Measurements from ENCODE around the gene RPH3AL. TPM values are rescaled to one million over a fixed set of nuclear protein-coding genes. Genes with fewer than 3 reads are reported as not detected.
A peak's percentile ranks its signal among the peaks of the same experiment; 100 is the strongest.

RPH3AL gene
- total RNA-seq, 1 experiment from 2014 or later: 3.0 TPM

- no peak overlapping the region for H3K56ac ChIP-seq (ENCODE audit: insufficient read length, low read depth, low read length)
- no CpG with 5 or more reads among the region's 24 CpGs for WGBS (ENCODE audit: extremely low coverage, insufficient read length, low lambda C conversion rate)
Measured at GRCh38 chr17:302300-302698, 50.3 kb downstream of the RPH3AL start.

More at GRCh38 chr17:302300-302698, 50.3 kb downstream of the RPH3AL start:
- Histone ChIP-seq H3K27ac (ENCODE audit: insufficient read length, low read depth, low read length) (no peak overlapping the region), H3K79me2 (ENCODE audit: insufficient read depth, low read length) (no peaks in the 10 kb centered on the region), H4K8ac (replicated peaks; ENCODE audit: insufficient read length, low read depth, low read length) (no peak overlapping the region), H3K9ac (ENCODE audit: extremely low read depth, insufficient read length, low read length) (no peak overlapping the region), H2BK15ac (ENCODE audit: low read depth, low read length) (no peak overlapping the region), H2AFZ (ENCODE audit: low read length) (no peak overlapping the region), H4K91ac (ENCODE audit: insufficient read length, low read depth, low read length) (no peak overlapping the region), H3K23ac (ENCODE audit: insufficient read length, low read depth, low read length) (no peak overlapping the region), H2AK5ac (ENCODE audit: insufficient read length, low read length) (no peak overlapping the region), H2BK5ac (ENCODE audit: insufficient read length, low read length) (no peak overlapping the region), H3T11ph (ENCODE audit: low read length) (no peak overlapping the region), H3K4me2 (ENCODE audit: insufficient read depth, insufficient read length, low read length) (no peak overlapping the region), H3K9me3 (ENCODE audit: control insufficient read depth, low read depth, low read length) (no peaks in the 10 kb centered on the region), H2BK120ac (ENCODE audit: low read depth, low read length, poor library complexity, severe bottlenecking) (no peak overlapping the region), H3K4ac (ENCODE audit: low read depth, low read length) (no peak overlapping the region), H3K4me1 (ENCODE audit: insufficient read depth, low read length) (no peaks in the 10 kb centered on the region; the same call in 1 of the 2 replicates), H4K20me1 (ENCODE audit: control insufficient read depth, insufficient read depth, insufficient read length) (no peaks in the 10 kb centered on the region), H3K23me2 (ENCODE audit: insufficient read length, low read depth, low read length, poor library complexity, severe bottlenecking) (no peaks in the 10 kb centered on the region), H3K79me1 (ENCODE audit: insufficient read depth, low read depth, low read length, poor library complexity, severe bottlenecking) (no peaks in the 10 kb centered on the region), H2BK12ac (ENCODE audit: insufficient read length, low read depth, low read length) (no peak overlapping the region), H4K5ac (ENCODE audit: insufficient read length, low read depth, low read length) (no peak overlapping the region), H3K14ac (ENCODE audit: insufficient read depth, low read length) (no peak overlapping the region), H3K18ac (ENCODE audit: insufficient read length, low read depth, low read length) (no peak overlapping the region), H3K27me3 (ENCODE audit: insufficient read depth, low read length) (no peaks in the 10 kb centered on the region), H2BK20ac (ENCODE audit: low read depth, low read length, poor library complexity, severe bottlenecking) (no peak overlapping the region)
- Mint-ChIP-seq H3K27ac (peak overlapping the region in 1 of 3 experiments; percentile 79; a peak in 2 of 7 replicates), H3K27me3 (ENCODE audit: low read depth) (peaks cover 8% of the 10 kb centered on the region), H3K4me3 (no peak overlapping the region), H3K4me1 (peaks cover 11 to 16% of the 10 kb centered on the region in 2 experiments), H3K36me3 (ENCODE audit: insufficient read depth in 1 of 3, low read depth in 3 of 3) (no peaks in the 10 kb centered on the region; a peak in 1 of 7 replicates), H3K9me3 (no peaks in the 10 kb centered on the region)
- no peak for TF ChIP-seq CTCF (conservative IDR thresholded peaks at IDR 0.05)
- DNase-seq: no peak

All from H9 (cell line).